Activated T-cell treated with anti-CD3 and anti-CD28 coated beads for 1 hour (primary cell): ENCODE measurements around the gene SEMA3C.

Experiments used
- DNase-seq: peaks from one replicate; pipeline ENCODE4 v3.0.0-alpha.2; 2020; ENCODE audit warnings: low read depth

SEMA3C gene

DNA sequence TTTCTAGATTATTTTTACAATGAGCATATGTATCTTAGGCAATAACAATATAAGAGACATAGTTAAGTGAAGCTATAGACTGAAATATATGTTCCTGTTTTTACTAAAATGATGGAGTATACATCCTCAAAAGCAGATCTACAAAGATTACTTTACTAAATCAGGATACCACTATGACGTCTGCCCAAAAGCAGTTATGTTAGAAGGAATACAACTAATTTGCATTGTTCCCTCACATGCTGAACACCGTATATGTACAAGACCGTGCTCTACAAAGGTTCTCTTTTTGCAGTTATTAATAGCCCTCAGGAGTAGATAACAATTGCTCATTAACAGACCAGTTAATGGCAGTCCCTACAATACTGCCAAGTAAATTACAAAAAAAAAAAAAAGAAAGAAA is 143.0 kb downstream of the SEMA3C start:
- no peak for DNase-seq

DNA sequence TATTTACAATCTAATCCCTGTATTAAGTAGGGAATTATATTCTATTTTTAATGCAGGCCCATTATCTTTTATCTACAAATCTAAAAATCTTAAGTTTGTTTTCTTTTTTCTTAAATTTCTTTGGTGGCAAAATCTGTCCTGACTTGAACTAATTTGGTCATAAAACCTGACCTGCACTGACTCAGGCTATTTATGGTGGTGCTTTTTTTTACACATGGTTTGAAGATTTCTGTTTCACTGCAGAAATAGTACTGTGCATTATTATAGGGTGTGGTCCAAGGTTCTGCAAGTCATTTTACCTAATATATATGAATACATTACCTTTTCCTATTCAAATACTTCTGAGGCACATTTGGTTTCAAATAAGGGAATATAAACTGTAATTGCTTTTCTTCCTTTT is 143.4 kb downstream of the SEMA3C start:
- no peak for DNase-seq

DNA sequence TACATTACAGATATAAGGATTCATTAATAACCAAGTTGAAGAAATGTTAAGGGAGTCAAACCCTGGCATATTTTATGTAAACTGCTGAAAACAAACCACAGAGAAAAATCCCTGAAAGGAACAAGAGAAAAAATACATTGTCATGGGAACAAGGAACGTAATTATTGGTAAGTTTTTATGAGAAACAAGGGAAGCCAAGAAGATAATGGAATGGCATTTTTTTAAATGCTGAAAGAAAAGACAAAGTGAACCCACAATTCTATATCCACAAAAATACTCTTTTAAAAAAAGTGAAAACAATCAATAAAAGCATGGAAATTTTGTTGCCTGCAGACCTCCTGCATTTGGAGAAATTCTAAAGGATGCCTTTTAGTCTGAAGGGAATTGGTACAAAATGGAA is 144.0 kb downstream of the SEMA3C start:
- DNase-seq = no peak

DNA sequence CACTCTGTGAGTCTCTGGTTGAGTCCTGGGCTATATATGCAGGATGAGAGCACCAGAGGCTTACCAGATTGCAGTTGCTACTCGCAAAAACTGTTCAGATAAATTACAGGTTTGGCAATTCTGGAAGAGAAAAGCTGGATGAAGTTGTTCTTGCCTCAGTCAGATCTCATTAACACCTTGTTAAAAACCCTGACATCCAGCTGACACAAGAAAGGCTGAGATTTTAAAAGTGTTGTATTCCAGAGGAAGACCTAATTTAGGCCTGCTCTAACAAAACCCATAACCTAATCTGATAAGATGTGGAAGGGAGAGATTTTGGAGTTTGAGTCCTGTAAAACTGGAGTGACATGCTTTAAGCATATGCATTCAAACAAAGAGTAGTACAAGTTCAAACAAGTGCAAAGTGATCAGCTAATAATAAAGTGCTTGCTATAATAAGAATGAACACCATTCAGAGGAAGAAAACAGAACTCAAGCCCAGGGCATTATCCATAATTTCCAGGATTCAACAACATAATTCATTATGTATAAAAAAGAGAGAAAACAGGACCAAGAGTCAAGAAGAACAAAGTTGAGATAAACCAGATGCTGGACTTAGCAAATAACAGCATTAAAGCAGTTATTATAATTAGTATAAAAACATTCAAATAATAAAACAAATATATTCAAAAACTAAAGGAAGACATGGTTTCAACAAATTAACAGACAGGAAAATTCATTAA is 144.9 kb downstream of the SEMA3C start:
- DNase-seq = no peak

DNA sequence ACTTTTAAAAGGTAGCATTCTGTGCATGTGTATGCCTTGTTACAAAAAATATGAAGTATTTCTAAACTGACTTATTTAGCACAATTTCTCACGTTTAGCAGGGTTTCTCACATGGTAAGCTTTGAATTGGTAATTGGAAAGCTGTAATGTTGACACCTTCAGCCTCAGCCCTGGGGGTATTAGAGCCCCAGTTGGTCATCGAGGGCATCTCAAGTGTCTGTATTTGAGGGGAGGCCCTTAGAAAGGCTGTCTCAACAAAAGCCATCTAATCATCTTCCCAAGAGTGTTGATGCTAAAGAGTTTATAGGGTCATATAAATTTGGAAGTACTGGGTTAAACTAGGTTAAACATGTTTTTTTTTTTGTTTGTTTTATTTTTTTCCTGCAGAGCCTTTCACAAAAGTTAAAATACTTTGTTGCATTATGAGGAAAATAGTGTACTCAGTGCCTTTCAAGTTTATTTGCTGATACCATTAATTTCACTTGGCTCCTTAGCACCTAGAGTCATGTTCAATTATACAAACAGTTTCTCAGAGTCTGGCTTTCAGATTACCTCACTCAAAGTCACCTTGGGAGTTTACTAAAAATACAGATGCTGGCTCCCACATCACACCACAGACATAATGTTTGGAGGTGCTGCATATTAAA is 146.4 kb downstream of the SEMA3C start:
- DNase-seq = no peak

DNA sequence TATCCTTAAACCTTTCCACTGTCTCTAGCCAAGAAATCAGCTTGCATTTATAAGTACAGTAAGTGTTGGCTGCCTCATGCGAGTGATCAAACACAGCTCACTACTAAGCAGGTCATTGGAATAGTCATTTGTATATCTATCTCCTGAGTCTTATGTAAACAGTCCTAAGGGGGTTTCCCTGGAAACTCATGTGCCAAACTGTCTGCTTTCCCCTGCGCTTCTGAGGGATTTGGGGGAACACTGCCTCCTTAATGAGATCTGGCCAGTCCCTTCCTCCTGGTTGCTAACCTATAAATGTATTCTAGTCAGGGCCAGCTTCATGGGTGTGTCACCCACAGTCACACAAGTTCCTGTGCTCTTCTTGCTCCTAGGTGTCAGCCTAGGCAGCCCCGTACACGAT is 147.3 kb downstream of the SEMA3C start:
- no peak for DNase-seq

DNA sequence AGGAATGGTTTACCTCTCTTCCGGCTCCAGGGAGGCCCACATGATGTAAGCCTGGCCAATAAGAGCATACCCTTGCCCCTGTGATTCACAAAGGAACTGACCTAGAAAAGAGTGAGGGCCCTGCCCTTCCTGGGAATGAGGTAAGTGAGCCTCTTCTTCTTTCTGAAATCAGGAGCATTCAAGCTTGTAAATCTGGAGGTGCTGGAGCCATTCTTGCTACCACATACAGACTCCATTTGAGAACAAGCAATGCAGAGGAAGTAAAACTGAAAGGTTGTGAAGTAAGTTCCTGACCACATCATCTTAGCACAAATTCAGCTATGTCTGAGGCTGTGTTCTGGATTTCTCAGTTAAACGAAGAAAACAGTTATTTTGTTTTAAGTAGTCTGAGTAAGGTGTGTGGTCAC is 148.2 kb downstream of the SEMA3C start:
- no peak for DNase-seq

DNA sequence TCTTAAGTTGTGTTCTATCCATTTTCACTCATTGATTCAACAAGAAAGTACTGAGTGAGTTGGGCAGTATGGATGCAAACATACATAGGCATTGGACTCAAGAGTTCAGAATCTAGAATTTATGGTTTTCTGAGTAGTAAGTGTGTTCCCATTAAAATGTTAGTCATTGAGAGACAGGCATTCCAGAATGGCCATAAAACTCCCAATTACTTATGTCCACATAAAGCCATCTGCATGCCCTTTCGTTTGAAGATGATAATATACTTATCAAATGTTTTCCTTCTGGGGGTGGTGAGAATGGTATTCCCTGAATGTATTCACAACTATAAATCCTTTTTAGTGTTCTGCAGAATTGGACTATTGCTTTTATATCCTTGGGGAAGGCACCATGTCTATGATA is 148.8 kb downstream of the SEMA3C start:
- DNase-seq = no peak

DNA sequence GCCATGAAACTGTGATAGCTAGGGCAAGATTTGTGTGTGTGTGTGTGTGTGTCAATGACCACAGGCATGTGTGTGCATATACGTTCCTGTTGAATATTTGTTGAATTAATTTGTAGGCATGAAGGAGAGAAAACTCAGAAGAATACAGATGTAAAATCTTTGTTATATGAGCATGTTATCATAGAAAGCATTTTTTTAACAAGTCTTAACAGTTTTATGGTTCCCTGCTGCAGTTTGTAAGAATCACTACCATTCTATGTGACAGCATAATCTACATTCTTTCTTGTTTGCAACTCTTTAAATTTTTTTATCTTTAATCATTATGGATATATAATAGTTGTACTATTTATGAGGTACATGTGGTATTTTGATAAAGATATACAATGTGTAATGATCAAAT is 150.1 kb downstream of the SEMA3C start:
- no peak for DNase-seq

DNA sequence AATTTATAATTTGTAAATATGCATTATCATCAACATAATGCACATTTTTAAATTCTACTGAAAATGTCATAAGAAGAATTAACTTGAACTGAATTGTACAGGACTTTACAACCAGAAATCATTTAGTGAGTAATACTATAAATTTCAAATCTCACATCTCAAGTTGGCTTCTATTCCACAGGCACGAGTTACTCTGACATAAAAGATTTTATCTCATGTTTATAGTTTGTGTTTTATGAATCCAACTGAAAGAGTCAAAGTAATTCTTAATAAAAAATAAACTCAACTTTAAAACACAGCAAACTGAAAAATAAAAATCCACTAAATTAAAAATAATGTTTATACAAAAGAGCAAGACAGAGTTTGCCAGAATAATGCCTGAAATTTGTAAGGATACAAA is 151.2 kb downstream of the SEMA3C start:
- DNase-seq = no peak

DNA sequence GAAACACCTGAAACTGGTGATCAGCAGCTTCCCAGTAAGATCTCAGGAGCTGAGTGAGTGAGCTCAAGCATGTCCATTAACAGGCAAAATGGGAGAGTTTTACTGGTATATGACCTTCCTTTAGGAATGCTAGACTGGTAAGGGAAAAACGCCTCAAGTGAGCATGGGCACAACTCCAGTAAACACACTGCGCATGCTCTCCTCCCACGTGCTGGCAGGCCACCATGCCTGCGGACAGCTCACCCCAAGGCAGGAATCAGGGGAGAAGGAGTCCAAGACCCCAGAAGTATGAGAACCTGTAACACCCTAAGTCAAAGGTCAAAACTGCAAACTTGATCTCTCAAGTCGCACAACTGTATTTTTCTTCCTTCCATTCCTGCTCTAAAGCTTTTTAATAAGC is 152.1 kb downstream of the SEMA3C start:
- DNase-seq = no peak

DNA sequence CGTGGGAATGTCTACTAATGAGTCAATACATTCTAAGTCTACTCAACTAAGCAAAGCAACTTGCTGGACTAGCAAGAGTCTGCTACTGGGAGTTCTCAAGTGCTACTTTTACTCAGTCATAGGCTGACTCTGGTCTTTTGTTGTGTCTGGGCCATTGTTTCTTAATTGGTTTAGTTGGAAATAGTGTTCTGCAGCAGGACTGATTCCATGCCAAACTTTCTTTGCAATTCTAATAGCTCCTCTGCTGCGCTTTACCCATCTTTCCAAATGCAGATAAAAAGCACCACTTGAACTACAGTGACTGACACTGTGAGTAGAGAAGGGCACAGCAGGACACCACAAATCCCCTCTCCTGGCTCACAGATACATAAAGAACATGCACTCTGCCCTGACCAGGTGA is 154.7 kb downstream of the SEMA3C start:
- no peak for DNase-seq

DNA sequence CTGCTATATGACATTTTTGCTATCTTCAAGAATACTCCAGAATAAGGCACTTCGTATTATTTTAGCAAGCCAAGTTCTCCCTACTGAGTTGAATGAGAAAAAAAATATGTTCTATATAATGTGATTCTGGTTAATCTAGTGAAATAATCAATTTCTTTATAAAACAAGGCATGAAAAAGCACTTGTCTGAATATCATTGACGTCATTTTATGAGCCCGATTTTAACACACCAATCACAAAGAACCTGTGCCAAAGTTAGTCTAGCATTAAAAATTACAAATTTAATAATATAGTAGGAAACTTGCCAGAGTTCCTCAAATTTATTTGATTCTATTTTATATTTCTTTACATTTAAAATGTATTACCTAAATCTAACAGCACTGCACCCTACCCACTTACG is 155.1 kb downstream of the SEMA3C start:
- no peak for DNase-seq

DNA sequence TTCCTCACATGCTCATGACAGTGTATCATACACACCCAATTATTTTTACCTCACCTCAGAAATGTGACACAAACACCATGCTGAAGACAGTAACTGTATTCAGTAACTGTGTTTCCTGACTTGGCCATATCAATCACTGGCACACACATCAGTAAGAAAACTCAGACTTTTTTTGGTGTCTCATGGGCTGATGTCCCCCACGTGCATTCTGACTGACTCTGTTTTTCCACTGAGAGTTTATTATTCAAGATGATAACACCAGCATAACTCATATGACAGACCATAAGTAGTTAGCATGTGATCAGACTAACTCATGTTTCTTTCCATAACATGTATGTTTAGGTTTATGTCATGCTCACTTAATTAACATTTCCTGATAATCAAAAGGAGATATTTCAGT is 155.6 kb downstream of the SEMA3C start:
- no peak for DNase-seq

DNA sequence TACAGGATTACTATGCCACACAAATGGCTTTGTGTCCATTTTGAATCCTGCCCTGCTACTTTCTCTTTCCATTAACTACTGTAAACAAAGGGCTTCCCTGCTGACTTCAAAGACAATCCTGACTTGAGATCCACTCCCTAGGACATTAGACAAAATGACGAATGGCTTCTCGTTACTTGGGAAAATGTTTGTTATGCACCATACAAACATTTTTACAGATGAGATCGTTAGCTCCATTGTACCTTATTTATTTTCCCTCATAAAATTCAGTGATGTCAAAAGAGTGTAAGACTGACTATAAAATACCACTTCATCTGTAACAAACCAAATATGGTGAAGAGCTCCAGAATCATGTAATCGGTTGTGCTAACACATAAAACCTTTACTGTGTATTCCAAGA is 158.6 kb downstream of the SEMA3C start:
- no peak for DNase-seq

DNA sequence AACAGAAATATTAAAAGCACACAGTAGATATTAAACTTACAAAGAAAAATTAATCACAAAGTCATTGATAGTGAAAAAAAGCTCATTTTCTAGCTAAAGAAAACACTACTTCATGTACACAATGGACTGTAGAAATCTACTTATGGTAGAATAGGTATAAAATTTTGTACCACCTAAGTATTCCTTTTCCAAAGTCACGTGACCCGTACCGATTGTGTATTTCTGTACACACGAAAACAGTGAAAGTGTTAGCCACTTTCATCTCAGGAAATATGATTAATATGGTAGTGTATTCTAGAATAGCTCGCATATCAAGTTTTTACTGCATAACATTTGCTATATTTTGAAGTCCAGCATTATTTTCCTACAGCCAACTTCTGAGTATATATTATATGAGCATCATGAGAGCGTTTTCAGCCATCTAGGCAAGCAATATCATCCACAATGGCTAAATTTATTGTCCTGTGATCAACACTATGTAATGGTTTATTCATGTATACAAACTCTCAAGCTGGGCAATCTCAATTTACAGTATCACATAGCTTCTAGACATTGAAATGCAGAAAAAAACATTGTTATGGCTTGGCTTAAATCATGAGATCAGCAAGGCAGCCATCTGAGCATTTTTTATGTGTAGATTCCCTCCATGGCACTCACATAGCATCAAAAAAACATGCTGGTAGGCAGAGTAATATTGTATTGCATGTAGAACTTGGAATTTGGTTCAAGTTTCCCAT is 165.7 kb downstream of the SEMA3C start:
- DNase-seq = no peak

DNA sequence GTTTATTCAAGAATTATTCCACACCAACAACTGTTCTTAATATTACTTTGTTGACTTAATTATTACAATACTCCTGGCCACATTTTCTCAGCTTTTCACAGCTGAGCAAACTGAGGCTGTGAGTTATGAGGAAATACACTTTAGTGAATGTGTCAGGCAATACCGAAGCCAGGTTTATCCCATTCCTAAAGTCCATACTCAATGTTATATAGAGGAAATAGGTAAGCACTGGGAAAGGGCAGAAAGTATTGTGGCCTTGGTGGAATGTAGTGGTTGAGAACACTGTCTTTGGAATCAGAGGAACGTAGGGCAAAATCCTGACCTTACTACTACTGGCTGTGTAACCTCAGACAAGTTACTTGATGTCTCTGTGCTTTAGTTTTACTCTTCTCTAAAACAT is 169.6 kb downstream of the SEMA3C start:
- no peak for DNase-seq

DNA sequence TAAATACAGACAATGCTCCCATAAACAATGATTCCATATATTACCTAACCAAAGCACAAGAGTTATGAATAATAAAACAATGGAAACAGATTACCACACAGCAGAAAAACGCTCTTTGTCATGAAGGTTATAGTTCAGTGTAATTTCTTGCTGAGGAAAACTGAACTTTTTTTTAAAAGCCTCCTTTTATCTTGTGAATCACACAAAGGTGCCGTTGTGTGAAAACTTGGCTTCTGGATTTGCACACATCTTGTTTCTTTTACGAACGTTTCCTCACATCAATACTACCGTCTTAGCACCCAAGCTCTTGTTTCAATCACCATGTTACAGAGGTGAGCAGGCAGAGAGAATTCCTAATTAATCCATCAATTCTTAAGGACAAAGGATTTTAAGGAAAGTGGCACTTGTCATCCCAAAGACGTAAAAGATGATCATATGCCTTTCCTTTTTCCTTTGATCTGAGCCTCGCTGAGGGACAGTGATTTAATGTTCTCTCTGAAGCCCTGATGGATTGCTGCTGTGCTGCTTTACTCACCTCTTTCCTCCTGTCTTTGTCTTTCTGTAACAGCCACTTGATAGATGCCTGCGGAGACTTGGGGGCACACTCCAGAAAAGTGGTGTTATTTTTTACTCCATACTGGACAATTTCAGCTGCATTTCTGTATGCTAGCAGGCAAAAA is 170.3 kb downstream of the SEMA3C start:
- no peak for DNase-seq

DNA sequence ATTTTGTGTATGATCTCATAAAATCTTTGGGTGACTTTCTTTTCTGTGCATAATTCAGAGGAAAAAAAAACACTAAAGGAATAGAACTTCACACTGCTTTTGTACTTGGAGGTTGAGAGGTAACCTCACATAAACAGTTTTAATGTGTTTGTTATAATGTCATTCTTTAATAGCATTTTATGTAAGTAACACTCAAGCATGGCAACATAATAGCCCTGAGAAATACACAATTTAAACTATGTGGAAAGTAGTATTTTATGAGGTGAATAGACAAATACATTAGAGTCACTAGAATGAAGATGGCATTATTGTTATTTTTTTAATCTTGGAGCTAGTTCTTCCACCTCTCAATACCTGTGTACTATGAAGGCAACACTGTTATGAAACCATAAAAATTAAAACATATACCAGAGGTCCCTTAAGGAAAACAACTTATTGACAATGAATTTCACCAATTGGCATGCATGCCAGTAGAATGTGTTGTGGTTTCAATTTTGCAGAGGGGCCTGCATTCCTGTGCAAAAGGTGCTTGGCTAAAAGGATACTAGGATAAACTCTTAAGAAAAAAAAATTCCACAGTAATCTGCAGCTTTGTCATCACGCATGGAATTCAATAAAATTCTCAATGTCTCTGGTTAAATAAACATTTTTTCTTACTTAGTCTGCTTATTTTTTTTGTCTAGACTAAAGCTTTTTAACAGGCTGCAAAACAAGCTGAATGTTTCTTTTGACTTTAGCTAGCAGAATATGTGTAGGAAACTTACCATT is 177.9 kb downstream of the SEMA3C start:
- DNase-seq = no peak

DNA sequence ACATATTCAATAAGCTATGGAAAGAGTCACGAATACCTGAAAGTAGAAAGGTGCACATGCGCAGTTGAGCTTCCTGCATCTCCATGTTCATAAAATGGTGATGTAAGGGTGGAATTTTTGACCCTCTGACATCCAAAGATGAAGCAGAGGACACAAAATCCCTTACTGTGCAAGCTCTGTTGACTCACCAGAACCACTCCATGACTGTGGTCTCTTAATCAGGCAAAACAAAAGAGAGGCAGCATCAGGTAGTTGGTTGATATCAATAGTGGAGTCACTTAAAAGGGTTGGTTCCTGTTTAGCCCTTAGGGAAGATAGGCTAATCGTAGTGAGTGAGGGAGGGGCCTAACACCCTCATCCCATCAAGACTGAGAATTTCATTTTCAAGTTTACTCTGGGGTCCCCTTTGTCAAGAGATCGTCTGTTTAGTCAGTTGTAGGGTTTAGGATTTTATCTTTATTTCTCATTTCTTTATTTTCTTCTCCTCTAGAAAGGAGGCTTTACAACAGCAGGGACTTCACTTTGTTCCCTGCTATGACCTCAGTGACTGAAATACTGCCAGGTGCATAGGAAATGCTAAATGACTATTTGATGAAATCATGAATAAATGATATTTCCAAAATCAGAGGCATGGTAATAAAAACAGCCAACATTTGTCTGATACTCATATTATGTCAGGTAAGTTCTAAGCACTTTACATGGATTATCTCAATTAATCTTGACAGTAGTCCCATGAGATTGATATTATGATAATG is 182.3 kb downstream of the SEMA3C start:
- DNase-seq = no peak

DNA sequence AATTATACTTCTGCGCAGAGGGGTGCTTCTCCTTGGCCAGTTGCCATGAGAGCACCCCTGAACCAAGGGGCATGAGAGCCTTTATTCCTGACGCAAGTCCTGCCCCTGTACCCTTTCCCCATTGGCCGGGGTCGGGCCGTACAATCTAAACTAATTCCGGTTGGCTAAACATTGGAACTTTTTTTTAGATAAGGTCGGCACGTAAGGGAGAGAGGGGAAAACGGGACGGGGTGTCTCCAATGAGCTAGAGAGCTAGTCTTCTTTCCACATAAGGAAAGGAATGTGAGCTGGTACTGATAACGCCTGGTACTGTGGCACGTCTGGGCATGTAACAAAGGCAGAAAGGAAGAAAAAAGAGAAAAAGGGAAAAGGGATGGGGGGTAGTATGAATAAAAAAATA is 183.5 kb downstream of the SEMA3C start:
- no peak for DNase-seq
